Breast epithelium (tissue), 3 donors: ENCODE results near the gene SEC61A2.

Experiments used
- POLR2A ChIP-seq: fragments of 450-650 bp; IDR thresholded peaks from one replicate; pipeline ENCODE4 v1.6.1; 2016; ENCODE audit warnings: antibody characterized with exemption, mild to moderate bottlenecking, moderate library complexity
- TF ChIP-seq, protein P1 (sequence below), 3 donors: fragments of 450-650 bp; IDR thresholded peaks; one replicate each; pipeline ENCODE4 v1.5.1; 2016 to 2017; ENCODE audit warnings: antibody characterized with exemption in 3 of 3, mild to moderate bottlenecking in 3 of 3, moderate library complexity in 3 of 3

DNA sequence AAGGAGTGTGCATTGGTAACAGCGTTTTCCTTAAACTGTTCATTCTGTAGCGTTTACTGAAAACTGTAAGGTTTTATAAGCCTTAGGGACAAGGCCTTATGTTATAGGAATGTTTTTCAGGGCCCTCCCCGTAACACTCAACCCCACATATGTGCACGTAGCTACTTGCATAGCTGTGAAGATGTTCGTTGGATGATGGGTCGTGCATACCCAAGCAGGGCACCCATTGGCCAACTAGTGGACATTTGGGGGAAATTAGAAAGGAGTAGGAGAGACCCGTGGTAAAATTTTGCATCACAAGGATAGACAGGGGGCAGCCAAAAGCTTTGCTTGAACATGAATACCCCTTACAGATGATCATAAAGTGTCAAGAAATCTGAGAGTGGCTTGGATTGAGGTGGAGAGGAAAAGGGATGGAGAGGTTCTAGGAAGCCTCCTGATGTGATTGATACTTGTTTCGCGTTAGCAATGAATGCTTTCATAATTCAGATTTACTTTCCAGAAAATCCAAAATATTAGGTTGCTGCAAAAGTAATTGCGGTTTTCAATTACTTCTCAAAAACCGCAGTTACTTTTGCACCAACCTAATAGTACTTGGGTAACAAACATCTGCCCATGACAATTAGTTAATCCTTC lies 878 bp downstream of the SEC61A2 start:
- no peak for TF ChIP-seq POLR2A
- TF ChIP-seq, protein P1, sequence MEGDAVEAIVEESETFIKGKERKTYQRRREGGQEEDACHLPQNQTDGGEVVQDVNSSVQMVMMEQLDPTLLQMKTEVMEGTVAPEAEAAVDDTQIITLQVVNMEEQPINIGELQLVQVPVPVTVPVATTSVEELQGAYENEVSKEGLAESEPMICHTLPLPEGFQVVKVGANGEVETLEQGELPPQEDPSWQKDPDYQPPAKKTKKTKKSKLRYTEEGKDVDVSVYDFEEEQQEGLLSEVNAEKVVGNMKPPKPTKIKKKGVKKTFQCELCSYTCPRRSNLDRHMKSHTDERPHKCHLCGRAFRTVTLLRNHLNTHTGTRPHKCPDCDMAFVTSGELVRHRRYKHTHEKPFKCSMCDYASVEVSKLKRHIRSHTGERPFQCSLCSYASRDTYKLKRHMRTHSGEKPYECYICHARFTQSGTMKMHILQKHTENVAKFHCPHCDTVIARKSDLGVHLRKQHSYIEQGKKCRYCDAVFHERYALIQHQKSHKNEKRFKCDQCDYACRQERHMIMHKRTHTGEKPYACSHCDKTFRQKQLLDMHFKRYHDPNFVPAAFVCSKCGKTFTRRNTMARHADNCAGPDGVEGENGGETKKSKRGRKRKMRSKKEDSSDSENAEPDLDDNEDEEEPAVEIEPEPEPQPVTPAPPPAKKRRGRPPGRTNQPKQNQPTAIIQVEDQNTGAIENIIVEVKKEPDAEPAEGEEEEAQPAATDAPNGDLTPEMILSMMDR (IDR thresholded peaks at IDR 0.05), result peak in 2 of 3 donors; percentile 23 to 33
